Stimulated activated memory B cell treated with anti-CD40 and anti-IgM and Interleukin-4, amounts not matched to agents 10 μg/mL and 1 μg/mL and 100 μg/mL, for 72 hours (primary cell): ENCODE measurements around the gene ELL.
"Not testable (repeated sequence)": the region's sequence is repeated elsewhere in the genome, so short reads cannot be mapped to it uniquely, and the experiment has no call there.

Experiments used
- ATAC-seq: fragments of 150-1000 bp; cut with Tn5 transposase; 2 replicates; pipeline ENCODE4 v1.10.0; 2021
- H3K27ac Mint-ChIP-seq: one replicate; pipeline ENCODE4 v1.8.0; 2022; ENCODE audit warnings: mild to moderate bottlenecking, mixed read lengths
- H3K27me3 Mint-ChIP-seq: one replicate; pipeline ENCODE4 v1.8.0; 2022; ENCODE audit warnings: mixed read lengths
- H3K36me3 Mint-ChIP-seq: one replicate; pipeline ENCODE4 v1.8.0; 2022; ENCODE audit warnings: mixed read lengths
- H3K4me1 Mint-ChIP-seq: one replicate; pipeline ENCODE4 v1.8.0; 2022; ENCODE audit warnings: mixed read lengths
- H3K4me3 Mint-ChIP-seq: one replicate; pipeline ENCODE4 v1.8.0; 2022; ENCODE audit warnings: mild to moderate bottlenecking, moderate library complexity, mixed read lengths
- H3K9me3 Mint-ChIP-seq: one replicate; pipeline ENCODE4 v1.8.0; 2022; ENCODE audit warnings: mixed read lengths

Gene ELL

DNA sequence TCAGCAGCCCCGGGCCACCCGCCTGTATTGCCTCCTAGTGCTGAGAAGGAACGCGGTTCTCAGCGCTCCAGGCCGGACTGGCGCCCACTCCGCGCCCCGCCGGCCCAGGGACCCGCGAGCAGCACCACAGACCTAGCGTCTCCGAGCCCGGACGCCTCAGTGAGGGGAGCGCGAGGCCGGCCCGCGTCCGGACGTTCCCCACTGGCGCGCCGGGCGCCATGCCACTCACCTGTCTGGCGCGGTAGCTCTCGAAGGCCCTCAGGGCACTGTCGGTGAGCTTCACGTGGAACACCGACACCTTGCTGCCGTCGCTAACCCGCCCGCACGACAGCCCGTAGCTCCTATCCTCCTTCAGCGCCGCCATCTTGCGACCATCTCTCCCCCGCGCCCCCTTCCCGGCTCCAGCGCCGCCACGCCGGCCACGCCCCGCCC lies at the start of gene ELL:
ELL (minus strand) TSS at position 379 of the 432 bp plus-strand sequence; CDS start at position 364, 15 bp downstream.
- no peaks in the 10 kb centered on the region for H3K36me3 Mint-ChIP-seq
- H3K27me3 Mint-ChIP-seq: no peaks in the 10 kb centered on the region

DNA sequence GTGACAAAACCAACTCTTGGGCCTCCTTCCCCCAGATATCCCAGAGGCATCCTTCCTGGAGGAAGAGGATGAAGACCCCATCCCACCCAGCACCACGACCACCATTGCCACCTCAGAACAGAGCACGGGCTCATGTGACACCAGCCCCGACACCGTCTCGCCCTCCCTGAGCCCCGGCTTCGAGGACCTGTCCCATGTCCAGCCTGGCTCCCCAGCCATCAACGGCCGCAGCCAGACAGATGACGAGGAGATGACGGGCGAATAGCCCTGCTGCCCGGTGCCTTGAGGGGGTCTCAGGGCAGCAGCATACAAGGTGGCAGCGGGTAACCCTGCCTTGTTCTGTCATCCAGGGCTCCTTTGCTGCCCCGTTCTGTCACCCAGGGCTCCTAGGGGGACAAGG lies 46.5 kb upstream of the ELL start:
- Mint-ChIP-seq H3K4me1 (peaks cover 12% of the 10 kb centered on the region), H3K9me3 (no peaks in the 10 kb centered on the region), H3K4me3 (no peak overlapping the region), H3K27me3 (no peaks in the 10 kb centered on the region), H3K36me3 (peaks cover 58% of the 10 kb centered on the region), H3K27ac (no peak overlapping the region)
- no peak for ATAC-seq

More for the DNA sequence above, at the start of gene ELL:
- Mint-ChIP-seq H3K9me3 (no peaks in the 10 kb centered on the region), H3K4me3 (peak within 1 kb of the TSS; percentile 93), H3K4me1 (peaks cover 40% of the 10 kb centered on the region), H3K27ac (peak within 1 kb of the TSS; percentile 84)
- ATAC-seq: peak; percentile 17

DNA sequence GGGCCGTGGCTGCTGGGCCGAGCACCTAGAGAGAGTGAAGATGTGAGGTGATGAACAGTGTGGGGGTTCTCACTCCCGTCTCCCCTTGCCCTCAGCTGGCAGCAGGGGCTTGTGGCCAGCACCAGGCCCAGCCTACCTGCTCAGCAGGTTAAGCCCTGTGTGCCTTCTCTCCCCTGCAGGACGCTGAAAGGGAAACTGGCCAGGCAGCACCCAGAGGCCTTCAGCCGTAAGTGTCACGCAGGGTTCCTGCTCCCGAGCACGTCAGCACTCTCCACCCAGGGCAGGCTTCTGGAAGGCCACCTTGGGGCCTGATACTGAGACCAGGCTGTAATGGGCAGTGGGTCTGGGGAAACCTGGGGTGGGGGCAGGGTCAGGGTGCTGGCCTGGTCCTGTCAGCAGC lies 45.1 kb upstream of the ELL start:
- no peak overlapping the region for H3K4me3 Mint-ChIP-seq
- H3K36me3 Mint-ChIP-seq: peaks cover 56% of the 10 kb centered on the region
- no peaks in the 10 kb centered on the region for H3K27me3 Mint-ChIP-seq
- ATAC-seq: no peak
- H3K27ac Mint-ChIP-seq: no peak overlapping the region
- H3K9me3 Mint-ChIP-seq: no peaks in the 10 kb centered on the region
- peaks cover under 1% of the 10 kb centered on the region for H3K4me1 Mint-ChIP-seq

DNA sequence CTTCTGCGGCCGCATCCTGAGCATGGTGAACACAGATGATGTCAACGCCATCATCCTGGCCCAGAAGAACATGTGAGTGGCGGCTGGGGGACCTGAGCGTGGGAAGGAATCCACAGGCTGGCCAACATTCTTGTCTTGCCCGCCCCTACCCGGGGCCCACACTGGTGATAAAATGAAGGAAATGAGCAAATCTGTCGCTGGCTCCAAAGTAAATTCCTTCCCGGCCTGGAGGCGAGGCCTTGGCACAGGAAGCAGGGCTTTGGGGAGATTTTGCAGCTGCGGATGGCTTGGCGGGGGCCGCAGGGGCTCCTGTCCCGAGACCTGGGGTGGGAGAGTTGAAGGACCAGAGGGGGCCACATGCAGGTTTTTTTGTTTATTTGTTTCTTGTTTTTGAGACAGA lies 40.2 kb upstream of the ELL start:
- no peaks in the 10 kb centered on the region for H3K27me3 Mint-ChIP-seq
- H3K27ac Mint-ChIP-seq: no peak overlapping the region
- peaks cover 42% of the 10 kb centered on the region for H3K36me3 Mint-ChIP-seq
- ATAC-seq: no peak
- no peak overlapping the region for H3K4me3 Mint-ChIP-seq
- no peaks in the 10 kb centered on the region for H3K9me3 Mint-ChIP-seq
- peaks cover 34% of the 10 kb centered on the region for H3K4me1 Mint-ChIP-seq

DNA sequence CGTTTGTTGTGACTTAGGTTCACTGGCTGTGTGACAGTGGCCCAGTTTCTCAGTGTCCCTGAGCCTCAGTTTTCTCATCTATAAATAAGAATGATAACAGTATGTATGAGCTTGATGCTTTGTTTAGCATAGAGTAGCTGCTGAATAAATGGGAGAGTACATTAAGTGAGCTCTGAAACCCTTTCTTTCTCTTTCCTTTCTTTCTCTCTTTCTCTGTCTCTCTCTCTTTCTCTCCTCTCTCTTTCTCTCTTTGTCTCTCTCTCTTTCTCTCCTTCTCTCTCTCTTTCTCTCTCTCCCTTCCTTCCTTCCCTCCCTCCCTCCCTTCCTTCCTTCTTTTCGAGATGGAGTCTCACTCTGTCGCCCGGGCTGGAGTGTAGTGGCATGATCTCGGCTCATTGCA lies 37.8 kb upstream of the ELL start:
- Mint-ChIP-seq H3K4me1 (peaks cover 34% of the 10 kb centered on the region), H3K36me3 (peaks cover 32% of the 10 kb centered on the region), H3K27me3 (no peaks in the 10 kb centered on the region), H3K9me3 (no peaks in the 10 kb centered on the region), H3K4me3 (peak overlapping the region; percentile 16), H3K27ac (peak overlapping the region; percentile 64)
- no peak for ATAC-seq

DNA sequence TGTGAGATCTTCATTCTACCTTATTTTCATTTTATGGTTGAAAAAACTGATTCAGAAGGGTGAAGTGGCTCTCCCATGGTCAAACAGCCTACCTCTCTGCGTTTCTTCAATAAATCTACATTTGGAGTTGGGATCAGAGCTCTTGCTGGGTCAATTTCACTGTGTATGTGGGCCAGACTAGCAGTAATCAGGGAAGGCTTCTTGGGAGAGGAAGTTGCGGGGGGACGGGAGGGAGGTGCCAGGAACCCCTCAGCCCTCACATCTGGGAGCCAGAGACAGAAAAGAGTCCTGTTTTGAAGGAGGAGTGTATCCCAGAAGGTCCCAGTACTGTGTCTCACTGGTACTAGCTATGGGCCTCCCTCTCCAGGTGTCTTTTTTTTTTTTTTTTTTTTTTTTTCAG lies 36.7 kb upstream of the ELL start:
- peaks cover 21% of the 10 kb centered on the region for H3K36me3 Mint-ChIP-seq
- no peaks in the 10 kb centered on the region for H3K27me3 Mint-ChIP-seq
- peak overlapping the region; percentile 95 for H3K27ac Mint-ChIP-seq
- no peak for ATAC-seq
- H3K4me3 Mint-ChIP-seq: peak overlapping the region; percentile 91
- no peaks in the 10 kb centered on the region for H3K9me3 Mint-ChIP-seq
- H3K4me1 Mint-ChIP-seq: peaks cover 34% of the 10 kb centered on the region

DNA sequence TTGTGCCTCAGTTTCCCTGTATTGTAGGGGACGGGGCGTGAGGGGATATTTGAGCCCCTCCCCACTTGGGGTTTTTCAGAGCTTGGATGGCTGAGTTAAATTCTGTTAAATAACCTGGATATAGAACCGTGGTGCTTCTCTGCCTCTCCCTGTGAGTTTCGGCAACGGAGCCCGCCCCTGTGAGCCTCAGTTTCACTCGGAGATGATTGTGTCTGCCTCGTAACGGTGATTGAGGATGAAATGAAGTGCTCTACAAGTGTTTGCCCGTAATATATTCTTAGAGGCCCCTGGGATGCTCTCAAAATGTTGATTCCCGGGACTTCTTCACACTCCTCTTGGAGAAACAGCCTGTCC lies 36.3 kb upstream of the ELL start:
- ATAC-seq: no peak
- Mint-ChIP-seq H3K27me3 (no peaks in the 10 kb centered on the region), H3K27ac (peak overlapping the region; percentile 95), H3K36me3 (peaks cover 16% of the 10 kb centered on the region), H3K4me1 (peaks cover 34% of the 10 kb centered on the region), H3K9me3 (no peaks in the 10 kb centered on the region), H3K4me3 (peak overlapping the region; percentile 91)

DNA sequence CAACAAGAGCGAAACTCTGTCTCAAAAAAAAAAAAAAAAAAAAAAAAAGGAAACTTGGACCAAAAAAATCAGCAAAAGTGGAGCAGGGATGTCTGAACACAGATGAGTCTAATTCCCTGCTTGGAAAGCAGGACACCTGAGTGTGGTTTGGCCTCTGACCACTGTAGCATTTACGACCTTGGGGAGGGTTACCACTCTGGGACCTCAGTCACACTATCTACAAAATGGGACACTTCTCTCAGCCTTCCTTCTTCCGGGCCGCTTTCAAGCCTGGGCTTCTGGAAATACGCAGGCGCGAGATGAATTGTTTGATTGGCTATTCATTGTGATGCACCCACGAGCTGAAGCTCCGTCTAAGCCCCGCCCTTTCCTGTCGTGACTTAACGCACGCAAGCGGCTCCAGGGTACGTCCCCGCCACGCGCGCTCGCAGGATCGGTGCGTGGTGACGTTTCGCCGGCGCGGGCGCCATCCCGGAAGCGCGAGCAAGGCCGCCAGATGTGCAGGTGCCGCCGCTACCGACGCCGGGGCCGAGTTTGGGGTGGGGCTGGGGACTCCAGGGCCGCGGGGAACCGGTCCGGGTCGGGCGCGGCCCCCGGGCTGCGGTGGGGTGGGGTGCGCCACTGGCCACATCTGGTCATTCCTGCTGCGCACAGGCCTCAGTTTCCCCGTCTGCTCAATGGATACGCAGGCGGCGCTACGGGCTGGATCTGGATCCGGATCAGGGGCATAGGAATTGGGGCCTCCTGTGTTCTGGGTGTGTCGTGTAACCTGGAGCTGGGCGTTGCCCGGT lies 35.7 kb upstream of the ELL start, which contains the start of gene KXD1:
KXD1 (plus strand) TSS at position 460 of the 791 bp plus-strand sequence. CDS start 4,187 bp downstream, outside the sequence.
- Mint-ChIP-seq H3K27ac (peak within 1 kb of the TSS; percentile 95), H3K9me3 (no peaks in the 10 kb centered on the region), H3K27me3 (no peaks in the 10 kb centered on the region), H3K4me3 (peak within 1 kb of the TSS; percentile 91), H3K36me3 (peaks cover 12% of the 10 kb centered on the region), H3K4me1 (peaks cover 34% of the 10 kb centered on the region)
- ATAC-seq: peak; percentile 100

DNA sequence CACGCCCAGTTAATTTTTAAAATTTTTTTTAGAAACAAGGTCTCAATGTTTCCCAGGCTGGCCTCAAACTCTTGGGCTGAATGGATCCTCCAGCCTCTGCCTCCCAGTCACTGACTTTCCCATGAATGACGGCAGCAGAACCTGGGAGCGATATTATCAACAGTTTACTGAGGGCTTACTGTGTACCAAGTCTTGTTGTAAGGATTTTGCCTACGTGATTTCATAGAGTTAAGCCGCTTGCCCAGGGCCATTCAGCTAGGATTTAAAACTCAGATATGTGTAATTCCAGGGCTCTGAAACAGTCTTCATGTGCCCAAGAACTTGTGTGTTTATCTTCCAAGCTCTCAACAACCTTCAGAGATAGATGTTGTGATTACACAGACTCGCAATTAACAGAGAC lies 29.8 kb upstream of the ELL start:
- H3K36me3 Mint-ChIP-seq: no peaks in the 10 kb centered on the region
- H3K4me3 Mint-ChIP-seq: no peak overlapping the region
- H3K9me3 Mint-ChIP-seq: no peaks in the 10 kb centered on the region
- H3K27ac Mint-ChIP-seq: no peak overlapping the region
- no peak for ATAC-seq
- no peaks in the 10 kb centered on the region for H3K27me3 Mint-ChIP-seq
- H3K4me1 Mint-ChIP-seq: no peaks in the 10 kb centered on the region

DNA sequence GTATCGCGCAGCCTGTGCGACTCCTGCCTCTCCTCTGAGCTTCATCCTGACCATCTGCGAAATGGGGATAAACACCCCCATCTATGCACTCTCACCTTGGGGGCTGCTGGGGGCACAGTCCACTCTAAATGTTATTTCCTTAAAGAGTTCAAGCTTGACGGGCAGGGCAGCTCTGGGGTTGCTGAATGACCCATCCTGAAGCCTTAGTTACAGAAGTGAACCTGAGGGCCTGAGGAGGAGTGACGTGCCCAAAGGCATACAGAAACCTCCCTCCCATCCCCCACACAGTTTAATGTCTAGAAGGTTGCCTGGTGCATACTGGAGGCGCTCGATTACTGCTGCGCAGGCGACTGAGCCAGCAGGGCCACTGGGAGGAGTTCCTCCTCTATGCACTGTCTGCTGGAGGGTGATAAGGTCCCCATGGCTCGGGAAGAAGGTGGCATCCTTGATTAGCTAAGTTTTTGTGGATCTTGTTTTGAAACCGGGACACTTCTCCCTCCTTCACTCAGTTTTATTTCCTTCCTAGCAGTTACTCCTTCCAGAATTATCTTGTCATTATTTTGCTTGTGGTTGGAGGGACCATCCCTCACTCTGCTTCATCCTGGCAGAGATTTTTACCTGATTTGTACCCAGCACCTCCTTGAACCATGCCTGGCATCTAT lies 22.1 kb upstream of the ELL start:
- Mint-ChIP-seq H3K4me1 (peaks cover 24% of the 10 kb centered on the region), H3K4me3 (peak overlapping the region; percentile 92), H3K27ac (peak overlapping the region; percentile 95), H3K9me3 (no peaks in the 10 kb centered on the region), H3K36me3 (peaks cover 17% of the 10 kb centered on the region), H3K27me3 (no peaks in the 10 kb centered on the region)
- peak; percentile 89 for ATAC-seq

DNA sequence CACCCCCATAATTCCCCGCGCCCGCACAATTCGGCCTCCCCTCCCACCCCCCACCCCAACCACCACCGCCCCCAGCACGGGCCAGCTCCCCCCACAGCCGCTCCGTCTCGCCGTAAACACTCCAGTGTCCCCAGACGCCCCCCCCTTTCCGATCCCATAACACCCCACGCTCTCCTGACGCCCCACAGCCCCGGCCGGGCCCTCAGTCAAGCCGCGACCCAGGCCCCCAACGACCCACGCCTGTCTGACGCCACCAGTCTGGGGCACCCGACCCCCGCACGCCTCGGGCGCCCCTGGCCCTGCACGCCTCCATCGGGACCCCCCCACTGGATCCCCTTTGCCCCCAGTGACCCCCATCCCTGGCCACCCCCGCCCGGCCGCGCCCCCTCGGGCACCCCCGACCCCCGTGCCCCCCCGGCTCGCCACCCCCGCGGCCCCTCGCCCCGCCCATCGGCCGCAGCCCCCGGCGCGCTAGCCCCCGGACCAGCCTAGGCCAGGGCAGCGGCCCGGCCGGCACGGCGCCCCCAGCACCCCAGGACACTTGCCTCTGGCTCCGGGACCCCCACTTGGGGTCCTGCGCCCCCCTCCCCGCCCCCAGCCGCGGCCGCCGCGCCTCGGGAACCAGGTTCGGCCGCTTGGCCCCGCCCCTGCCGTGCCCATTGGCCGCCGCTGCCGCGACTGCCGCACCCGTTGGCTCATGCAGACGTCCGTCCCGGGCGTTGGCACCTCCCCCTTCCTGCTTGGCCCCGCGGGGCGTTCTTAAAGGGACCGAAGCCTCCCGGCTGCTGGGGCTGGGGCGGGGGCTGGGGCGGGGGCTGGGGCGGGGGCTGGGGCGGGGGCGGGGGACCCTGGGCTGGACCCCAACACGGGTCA lies 21.3 kb upstream of the ELL start, which contains the start of gene FKBP8:
FKBP8 (minus strand) TSS at position 633 of the 873 bp plus-strand sequence. CDS start 1,603 bp downstream, outside the sequence.
- H3K36me3 Mint-ChIP-seq: peaks cover 17% of the 10 kb centered on the region
- H3K9me3 Mint-ChIP-seq: no peaks in the 10 kb centered on the region
- peaks cover 24% of the 10 kb centered on the region for H3K4me1 Mint-ChIP-seq
- no peaks in the 10 kb centered on the region for H3K27me3 Mint-ChIP-seq
- peak within 1 kb of the TSS; percentile 95 for H3K27ac Mint-ChIP-seq
- ATAC-seq: peak; percentile 97
- peak within 1 kb of the TSS; percentile 92 for H3K4me3 Mint-ChIP-seq

DNA sequence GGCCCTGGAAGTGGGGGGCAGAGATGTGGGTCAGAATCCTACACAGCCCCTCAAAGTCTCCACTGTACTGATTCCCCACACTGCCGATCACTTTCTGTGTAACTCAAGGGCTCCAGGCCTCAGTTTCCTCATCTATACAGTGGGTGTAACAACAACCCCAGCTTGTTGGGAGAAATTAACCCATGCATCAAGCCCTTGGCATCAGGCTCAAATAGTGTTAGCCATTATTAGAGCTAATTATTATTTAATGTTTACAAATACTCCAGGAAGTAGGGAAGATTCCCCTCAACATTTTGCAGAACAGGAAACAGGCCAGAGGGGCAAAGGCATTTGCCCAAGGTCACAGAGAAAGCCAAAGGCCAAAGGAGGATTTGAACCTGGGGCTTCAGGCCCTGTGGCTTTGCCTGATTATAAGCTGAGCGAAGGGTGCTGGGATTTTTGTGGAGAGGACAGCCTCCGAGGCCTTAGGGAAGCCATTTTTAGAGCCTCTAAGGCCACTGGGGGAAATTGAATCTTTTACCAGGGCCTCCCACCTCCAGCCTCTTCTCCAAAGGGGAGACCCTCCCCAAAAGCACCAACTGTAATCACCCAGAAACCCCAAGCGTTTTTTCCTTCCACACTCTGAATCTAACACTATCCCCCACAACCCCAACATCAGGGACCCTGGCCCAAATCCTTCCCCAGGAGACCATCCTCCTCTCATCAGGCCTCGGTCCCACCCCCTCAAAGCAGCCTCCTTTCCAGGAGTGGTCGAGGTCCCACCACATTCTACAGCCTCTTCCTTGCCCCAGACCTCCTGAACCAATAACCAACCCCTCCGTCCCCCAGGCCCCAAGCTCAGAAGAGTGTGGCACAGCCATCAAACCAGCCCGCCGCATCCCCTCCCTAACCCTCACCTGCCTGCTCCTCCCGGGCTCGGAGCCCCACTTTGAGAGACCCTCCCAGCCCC lies 20.4 kb upstream of the ELL start:
- ATAC-seq: no peak
- Mint-ChIP-seq H3K4me3 (peak overlapping the region; percentile 79), H3K27me3 (no peaks in the 10 kb centered on the region), H3K36me3 (peaks cover 17% of the 10 kb centered on the region), H3K9me3 (no peaks in the 10 kb centered on the region), H3K27ac (peak overlapping the region; percentile 95), H3K4me1 (peaks cover 24% of the 10 kb centered on the region)

DNA sequence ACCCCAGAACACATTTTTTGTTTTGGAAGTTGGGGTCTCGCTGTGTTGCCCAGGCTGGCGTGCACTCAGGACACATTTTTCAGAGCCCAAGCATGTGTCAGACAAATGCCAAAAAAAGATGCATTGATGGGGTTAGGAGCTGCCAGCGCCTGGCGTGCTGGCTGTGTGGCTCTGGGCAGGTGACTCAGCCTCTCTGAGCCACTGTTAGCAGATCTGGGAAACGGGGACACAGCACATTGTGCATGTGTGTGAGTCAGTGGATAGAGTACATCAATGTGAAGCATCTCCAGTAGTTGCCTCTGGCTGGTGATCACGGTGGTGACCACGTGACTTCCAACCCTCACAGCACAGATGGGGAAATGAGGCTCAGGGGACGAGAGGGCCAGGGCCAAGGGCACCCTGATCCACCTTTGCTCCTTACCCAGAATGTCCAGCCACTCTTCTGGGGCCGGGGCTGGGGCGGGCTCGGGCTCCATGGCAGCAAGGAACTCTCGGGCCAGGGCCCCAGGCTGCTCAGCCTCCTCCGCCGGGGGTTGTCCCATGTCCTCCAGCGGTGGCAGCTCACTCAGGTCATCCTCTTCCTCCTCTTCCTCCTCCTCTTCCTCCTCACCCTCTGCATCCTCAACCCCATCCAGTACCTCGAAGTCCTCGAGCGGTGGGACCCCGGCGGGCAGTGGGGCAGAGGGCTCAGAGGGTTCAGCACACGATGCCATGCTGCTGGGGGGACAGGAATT lies 19.6 kb upstream of the ELL start:
- no peak overlapping the region for H3K4me3 Mint-ChIP-seq
- peaks cover 3% of the 10 kb centered on the region for H3K9me3 Mint-ChIP-seq
- H3K4me1 Mint-ChIP-seq: peaks cover 24% of the 10 kb centered on the region
- H3K36me3 Mint-ChIP-seq: peaks cover 25% of the 10 kb centered on the region
- no peak overlapping the region for H3K27ac Mint-ChIP-seq
- no peaks in the 10 kb centered on the region for H3K27me3 Mint-ChIP-seq
- no peak for ATAC-seq

DNA sequence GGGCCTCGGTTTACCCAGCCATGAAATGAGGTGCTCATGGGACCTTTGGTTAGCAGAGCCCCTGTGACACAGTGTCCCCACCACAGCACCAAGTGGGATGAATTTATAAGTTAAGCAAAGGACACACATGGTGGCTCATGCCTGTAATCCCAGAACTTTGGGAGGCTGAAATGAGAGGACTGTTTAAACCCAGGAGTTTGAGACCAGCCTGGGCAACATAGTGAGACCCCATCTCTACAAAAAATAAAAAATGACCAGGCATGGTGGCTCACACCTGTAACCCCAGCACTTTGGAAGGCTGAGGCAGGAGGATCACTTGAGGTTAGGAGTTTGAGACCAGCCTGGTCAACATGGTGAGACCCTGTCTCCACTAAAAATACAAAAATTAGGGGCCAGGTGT lies 18.3 kb upstream of the ELL start:
- ATAC-seq, H3K27ac Mint-ChIP-seq, H3K27me3 Mint-ChIP-seq, H3K4me3 Mint-ChIP-seq, H3K9me3 Mint-ChIP-seq: not testable (repeated sequence)
- Mint-ChIP-seq H3K4me1 (peaks cover 24% of the 10 kb centered on the region), H3K36me3 (peaks cover 36% of the 10 kb centered on the region)
